ENCODE measurements around the gene PTGR3. TPM values are rescaled to one million over a fixed set of nuclear protein-coding genes. Genes with fewer than 3 reads are reported as not detected.

The PTGR3 gene
- total RNA-seq, 1 donor from 2014 or later: 8.9 TPM

DNA sequence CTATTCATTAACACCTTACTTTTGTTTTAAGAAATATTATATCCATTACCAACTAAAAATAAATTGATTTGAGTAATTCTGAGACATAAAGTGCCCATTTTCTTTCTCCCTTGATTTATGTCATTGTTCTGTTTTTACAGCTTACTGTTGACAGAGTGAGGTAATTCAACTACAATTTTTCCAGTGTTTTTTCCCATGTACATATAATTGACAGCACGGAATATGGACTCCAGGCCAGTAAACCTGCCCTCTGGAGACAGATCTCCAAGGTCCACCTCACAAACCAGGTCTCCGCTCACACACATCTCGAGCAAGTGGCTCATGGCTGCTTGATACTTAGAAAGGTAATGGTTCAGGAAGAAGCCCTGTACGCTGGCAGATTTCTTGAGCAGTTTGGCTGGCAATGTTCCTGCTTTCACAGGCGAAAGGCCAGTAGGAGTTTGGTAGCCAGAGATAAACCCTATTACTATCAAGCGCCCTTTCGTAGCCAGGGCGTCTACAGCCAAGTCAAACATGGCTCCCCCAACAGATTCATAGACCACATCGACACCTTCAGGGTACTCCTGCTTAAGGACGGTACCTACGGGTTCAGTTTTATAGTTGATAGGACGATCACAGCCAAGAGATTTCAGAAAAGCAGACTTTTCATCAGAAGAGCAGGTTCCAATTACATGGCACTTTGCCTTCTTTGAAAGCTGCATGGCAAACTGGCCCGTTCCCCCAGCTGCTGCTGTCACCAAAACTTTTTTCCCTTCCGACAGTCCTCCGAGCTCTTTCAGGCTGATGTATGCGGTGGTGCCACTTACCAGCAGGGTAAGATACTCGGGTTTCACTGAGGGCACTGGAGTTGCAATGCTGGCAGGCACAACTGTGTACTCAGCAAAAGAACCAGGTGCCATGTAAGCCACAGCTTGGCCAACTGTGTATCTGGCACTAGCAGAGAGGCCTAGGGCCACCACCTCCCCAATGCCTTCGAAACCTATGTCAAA, 7.4 kb downstream of the PTGR3 start:
- H3K36me3 Mint-ChIP-seq (ENCODE audit: low read depth): peaks cover 6% of the 10 kb centered on the region
- H3K4me3 Mint-ChIP-seq (ENCODE audit: unreplicated experiment): no peak overlapping the region
- H3K27ac Mint-ChIP-seq (ENCODE audit: unreplicated experiment): no peak overlapping the region
- TF ChIP-seq CTCF (IDR thresholded peaks at IDR 0.05): no peak
- peaks cover 16% of the 10 kb centered on the region for H3K27me3 Mint-ChIP-seq (ENCODE audit: low read depth)
- H3K9me3 Mint-ChIP-seq (ENCODE audit: low read depth): no peaks in the 10 kb centered on the region
- H3K4me1 Mint-ChIP-seq (ENCODE audit: low read depth): peaks cover 17% of the 10 kb centered on the region
- no peak for DNase-seq (ENCODE audit: low spot score)

GRCh38 chr18:75200605-75201280, 8.2 kb downstream of the PTGR3 start:
- no peak for TF ChIP-seq CTCF (IDR thresholded peaks at IDR 0.05)
- no peak for DNase-seq (ENCODE audit: low spot score)
- no peaks in the 10 kb centered on the region for H3K9me3 Mint-ChIP-seq (ENCODE audit: low read depth)
- peaks cover 7% of the 10 kb centered on the region for H3K36me3 Mint-ChIP-seq (ENCODE audit: low read depth)
- no peak overlapping the region for H3K27ac Mint-ChIP-seq (ENCODE audit: unreplicated experiment)
- H3K27me3 Mint-ChIP-seq (ENCODE audit: low read depth): peaks cover 7% of the 10 kb centered on the region
- peaks cover 15% of the 10 kb centered on the region for H3K4me1 Mint-ChIP-seq (ENCODE audit: low read depth)
- H3K4me3 Mint-ChIP-seq (ENCODE audit: unreplicated experiment): no peak overlapping the region

- Mint-ChIP-seq H3K27ac (ENCODE audit: unreplicated experiment) (no peak overlapping the region), H3K9me3 (ENCODE audit: low read depth) (no peaks in the 10 kb centered on the region), H3K4me1 (ENCODE audit: low read depth) (peaks cover 9% of the 10 kb centered on the region), H3K36me3 (ENCODE audit: low read depth) (peaks cover 7% of the 10 kb centered on the region), H3K27me3 (ENCODE audit: low read depth) (peaks cover 2% of the 10 kb centered on the region), H3K4me3 (ENCODE audit: unreplicated experiment) (no peak overlapping the region)
- no peak for DNase-seq (ENCODE audit: low spot score)
- no peak for TF ChIP-seq CTCF (IDR thresholded peaks at IDR 0.05)
Measured at GRCh38 chr18:75200071-75200470, 8.9 kb downstream of the PTGR3 start.

GRCh38 chr18:75199327-75199726, 9.6 kb downstream of the PTGR3 start:
- H3K4me1 Mint-ChIP-seq (ENCODE audit: low read depth): peaks cover 4% of the 10 kb centered on the region
- no peak overlapping the region for H3K27ac Mint-ChIP-seq (ENCODE audit: unreplicated experiment)
- H3K27me3 Mint-ChIP-seq (ENCODE audit: low read depth): no peaks in the 10 kb centered on the region
- TF ChIP-seq CTCF (IDR thresholded peaks at IDR 0.05): no peak
- H3K36me3 Mint-ChIP-seq (ENCODE audit: low read depth): peaks cover 7% of the 10 kb centered on the region
- H3K9me3 Mint-ChIP-seq (ENCODE audit: low read depth): no peaks in the 10 kb centered on the region
- no peak for DNase-seq (ENCODE audit: low spot score)
- no peak overlapping the region for H3K4me3 Mint-ChIP-seq (ENCODE audit: unreplicated experiment)

DNA sequence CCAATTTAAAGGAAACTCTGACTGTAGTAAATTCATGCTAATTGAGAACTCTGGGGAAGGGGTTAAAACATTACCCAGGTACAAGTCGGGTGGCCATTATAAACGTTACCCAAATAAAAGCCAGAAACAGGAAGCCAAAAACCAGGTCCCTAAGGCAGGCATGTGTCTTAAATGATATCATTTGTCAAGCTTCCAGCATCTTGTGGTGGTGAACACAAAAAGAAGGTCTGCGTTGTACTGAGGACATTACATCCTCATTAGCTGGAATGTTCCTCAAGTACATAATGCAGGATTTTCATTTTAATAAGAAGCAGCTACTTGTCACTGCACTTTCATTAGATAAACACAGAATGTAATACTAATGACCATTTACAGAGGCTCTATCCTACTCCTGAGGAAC, 10.9 kb downstream of the PTGR3 start:
- Mint-ChIP-seq H3K4me1 (ENCODE audit: low read depth) (peaks cover 4% of the 10 kb centered on the region), H3K4me3 (ENCODE audit: unreplicated experiment) (no peak overlapping the region)

More for the DNA sequence above, 10.9 kb downstream of the PTGR3 start:
- Mint-ChIP-seq H3K27ac (ENCODE audit: unreplicated experiment) (no peak overlapping the region), H3K36me3 (ENCODE audit: low read depth) (peaks cover 7% of the 10 kb centered on the region), H3K27me3 (ENCODE audit: low read depth) (no peaks in the 10 kb centered on the region), H3K9me3 (ENCODE audit: low read depth) (no peaks in the 10 kb centered on the region)
- TF ChIP-seq CTCF (IDR thresholded peaks at IDR 0.05): no peak
- DNase-seq (ENCODE audit: low spot score): no peak

All from chondrocyte (in vitro differentiated cells).